HG02623 (cell line): ENCODE measurements around the gene ZNF423.

Source experiments
- ATAC-seq: cut with Tn5 transposase; IDR thresholded peaks from one replicate; pipeline ENCODE4 v1.9.1; 2021; ENCODE audit warnings: moderate library complexity; ENCODE audit not compliant: unreplicated experiment

Gene ZNF423

GRCh38 chr16:49671333-49671732 is 184.6 kb downstream of the ZNF423 start:
- no peak for ATAC-seq

DNA sequence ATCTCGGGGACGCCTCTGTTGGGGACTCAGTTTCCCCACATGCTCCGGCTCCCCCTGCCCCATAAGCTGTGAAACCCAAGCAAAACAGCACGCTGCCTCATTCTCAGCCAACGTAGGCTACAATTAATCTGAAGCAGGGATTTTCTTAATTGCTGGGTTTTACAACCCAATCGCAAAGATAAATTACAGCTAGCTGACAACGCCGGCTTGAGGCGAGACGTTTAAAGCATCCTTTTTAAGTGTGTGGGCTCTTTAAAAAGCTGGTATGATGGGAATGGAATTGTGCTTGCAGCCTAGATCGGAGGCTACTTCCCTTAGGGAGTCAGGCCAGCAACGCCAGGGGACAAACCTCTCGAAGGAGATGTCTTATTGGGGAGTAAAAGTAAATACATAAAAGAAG is 185.3 kb downstream of the ZNF423 start:
- no peak for ATAC-seq

GRCh38 chr16:49665482-49666230 is 190.3 kb downstream of the ZNF423 start:
- ATAC-seq: no peak

GRCh38 chr16:49664221-49665215 is 191.4 kb downstream of the ZNF423 start:
- ATAC-seq: no peak

- ATAC-seq: no peak
Observed at GRCh38 chr16:49663081-49664065, 192.5 kb downstream of the ZNF423 start.

DNA sequence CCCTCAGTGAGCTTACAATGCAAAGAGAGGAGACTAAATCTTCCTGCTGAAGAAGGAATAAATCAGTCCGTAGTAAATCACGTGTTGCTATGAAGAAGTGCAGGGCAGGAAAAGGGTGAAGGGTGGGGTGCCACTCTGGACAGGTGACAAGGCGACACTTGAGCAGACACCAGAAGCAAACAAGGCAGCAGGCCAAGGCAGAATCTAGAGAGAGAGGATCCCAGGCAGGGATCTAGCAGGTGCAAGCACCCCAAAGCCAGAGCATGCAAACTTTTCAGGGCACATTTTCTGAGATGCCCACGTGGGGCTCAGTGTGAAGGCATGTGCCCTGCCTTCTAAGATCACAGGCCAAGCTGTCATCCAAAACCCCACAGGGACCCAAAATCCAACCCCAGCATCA is 193.3 kb downstream of the ZNF423 start:
- ATAC-seq: no peak

- no peak for ATAC-seq
Observed at GRCh38 chr16:49661465-49662187, 194.3 kb downstream of the ZNF423 start.

DNA sequence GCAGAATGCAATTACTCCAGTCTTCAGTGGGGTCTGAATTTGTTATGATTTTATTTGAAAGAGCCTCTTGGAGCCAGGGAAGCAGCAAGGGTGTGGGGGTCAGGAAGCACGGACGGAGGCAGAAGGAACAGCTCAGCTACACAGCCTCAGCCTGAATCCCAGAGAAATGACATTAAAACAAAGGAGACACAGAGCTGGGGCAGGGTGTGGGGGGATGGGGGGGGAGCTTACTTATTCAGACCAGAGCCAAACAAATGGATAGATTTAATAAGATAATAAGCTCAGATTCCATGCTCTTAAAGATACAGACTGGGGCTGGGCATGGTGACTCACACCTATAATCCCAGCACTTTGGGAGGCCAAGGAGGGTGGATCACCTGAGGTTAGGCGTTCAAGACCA is 195.3 kb downstream of the ZNF423 start:
- no peak for ATAC-seq

DNA sequence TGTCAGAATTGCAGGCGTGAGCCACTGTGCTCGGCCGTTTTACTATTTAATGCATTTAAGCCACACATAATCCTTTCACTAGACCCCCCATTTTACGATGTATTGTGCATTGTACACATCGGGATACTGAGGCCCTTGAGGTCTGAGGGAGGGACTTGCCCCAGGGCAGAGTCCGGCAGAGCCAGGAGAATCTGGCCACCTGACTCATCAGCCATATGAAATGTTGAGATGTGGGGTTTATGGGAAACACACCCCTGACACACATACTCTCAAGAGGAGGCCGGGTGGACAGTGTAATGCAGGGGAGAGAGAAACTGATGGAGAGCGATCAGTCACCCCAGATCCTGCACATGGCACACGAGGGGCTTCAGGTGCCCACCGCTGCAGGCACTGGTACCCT is 196.6 kb downstream of the ZNF423 start:
- ATAC-seq: no peak

- no peak for ATAC-seq
Observed at GRCh38 chr16:49658531-49658930, 197.4 kb downstream of the ZNF423 start.

DNA sequence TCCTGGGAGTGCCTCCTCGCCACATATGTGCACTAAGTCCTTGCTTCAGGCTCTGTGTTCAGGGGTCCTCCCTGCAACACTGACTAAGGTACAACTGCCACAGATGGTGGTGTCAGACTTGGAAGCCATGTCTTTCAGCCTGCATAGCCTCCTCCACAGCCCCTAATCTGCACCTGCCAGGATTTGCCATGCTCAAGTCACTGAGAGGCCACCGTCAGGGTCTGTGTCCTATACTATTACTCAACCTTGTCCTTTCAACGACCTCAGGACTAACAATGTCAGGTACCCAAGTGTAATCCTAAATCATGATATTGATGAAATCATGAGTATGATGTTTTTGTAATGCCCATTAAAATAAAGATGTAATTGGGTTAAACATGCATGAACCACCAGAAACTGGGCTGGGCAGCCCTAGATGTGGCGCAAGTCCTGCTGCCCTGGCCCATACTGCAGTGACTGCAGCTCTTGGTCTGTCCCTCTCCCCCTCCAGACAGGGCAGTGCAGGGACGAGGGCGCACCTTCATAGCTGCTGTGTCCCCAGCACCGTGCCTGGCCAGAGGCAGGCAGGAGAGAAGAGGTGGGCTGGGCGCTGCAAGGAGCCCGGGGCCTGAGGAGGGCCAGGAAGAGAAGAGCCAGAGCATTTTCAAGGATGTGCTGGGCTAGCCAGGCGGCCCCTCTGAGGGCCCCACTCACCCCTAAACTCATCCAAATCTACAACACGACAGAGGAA is 198.0 kb downstream of the ZNF423 start:
- ATAC-seq: no peak

DNA sequence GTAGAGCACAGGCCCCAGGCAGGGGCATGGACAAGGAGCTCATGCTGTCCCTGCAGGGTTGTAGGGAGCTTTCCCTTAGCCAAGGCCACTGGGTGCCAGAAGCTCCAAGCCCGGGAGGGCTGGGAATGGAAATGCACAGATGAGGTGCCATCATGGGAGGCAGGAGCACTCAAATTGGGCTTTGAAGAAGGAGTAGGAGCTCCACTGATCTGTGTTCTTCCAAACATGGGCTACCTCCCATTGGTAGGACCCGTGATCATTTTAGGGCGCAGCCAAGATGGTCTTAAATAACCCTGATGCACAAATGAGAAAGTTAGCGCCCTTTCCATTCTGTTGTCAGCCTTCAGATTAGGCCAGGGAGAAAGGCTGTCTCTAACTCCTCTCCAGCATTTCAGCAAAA is 201.5 kb downstream of the ZNF423 start:
- no peak for ATAC-seq

DNA sequence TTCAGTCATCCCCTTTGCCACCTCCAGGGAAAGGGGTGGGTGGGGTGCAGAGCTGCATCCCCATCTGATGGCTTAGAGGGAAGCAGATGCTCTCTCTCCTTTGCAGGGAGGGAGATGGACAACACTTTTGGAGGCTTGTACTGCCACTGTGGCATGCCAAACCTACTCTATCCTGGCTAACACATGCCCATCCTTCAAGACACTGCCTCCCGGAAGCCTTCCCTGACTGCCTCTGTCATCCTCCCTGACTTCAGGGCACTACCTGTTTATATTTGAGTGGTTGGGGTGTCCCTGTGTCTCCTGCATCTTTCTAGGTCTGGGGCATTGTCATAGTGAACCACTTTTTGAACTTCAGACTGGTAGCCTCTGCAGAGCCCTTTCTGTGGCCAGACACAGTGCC is 202.3 kb downstream of the ZNF423 start:
- no peak for ATAC-seq

DNA sequence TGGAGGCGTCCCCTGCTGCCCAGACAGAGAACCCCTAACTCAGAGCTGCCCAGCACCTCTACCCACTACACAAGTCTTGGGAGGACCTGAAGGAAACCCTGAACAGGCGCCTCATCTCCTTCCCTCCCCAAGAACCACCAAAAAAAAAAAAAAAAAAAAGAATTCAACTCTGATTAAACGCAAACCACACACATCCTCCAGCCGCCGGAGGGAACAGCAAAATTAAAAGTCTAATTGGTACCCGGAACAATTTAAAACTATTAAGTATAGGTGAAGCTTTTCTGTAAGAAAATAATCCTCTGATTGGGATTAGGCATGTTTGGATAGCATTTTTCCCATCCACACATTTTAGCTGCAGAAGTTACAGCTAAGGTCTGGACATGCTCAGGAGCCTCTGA is 202.7 kb downstream of the ZNF423 start:
- no peak for ATAC-seq

DNA sequence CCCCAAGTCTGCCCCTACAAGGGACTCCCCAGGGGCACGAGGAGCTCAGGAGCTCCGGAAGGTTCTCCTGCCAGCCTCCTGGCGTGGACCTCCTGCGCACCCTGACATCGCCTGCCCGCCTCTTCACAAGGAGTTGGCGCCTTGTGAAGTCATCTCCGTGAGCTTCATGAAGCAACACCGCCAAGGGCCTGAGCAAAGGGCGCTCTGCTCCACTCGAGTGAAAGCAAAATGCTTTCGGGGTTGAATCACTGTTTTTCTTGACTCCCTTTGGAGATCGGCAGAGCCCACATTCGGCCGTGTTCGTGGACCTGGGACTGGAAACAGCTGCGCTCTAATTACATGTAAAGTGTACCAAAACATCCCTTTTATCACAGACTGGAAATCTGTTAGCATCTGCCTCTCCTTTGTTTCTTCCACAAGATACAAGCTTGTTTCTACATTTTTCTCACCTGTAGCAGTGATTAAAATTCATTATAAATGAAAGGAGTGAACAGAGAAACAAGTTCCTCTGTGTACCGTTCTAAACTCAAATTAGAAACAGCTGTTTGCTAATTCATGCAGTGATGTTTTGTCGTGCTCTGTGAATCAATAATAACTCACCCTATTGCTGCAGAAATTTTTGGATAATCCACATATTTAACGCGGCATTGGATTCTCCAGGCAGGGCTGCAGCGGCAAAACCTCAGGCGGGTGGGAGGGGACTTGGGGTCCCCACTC is 203.3 kb downstream of the ZNF423 start:
- no peak for ATAC-seq

DNA sequence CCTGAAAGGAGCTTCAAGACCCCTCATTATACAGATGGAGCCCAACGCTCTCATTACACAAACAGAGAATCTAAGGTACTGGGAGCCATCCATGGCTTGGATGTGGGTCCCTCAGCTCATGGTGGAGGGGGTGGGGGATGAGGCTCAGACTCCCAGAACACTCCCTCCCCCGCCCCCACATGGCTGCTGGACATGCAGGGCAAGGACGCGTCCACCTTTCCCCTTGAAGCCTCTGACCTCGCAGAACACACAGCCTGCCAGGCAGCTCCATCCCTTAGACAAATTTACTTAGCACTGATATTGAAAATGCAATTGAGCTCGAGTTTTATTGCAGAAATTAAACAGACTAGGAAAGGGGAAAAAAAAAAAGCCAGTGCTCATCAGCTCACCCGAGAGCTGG is 203.9 kb downstream of the ZNF423 start:
- ATAC-seq: no peak

GRCh38 chr16:49651226-49651625 is 204.7 kb downstream of the ZNF423 start:
- ATAC-seq: no peak

GRCh38 chr16:49650603-49651002 is 205.3 kb downstream of the ZNF423 start:
- no peak for ATAC-seq
